CD4-positive, alpha-beta T cell treated with Interleukin-4 for 1 hour (primary cell): Measurements from ENCODE around the gene MUC4.
"Not testable (repeated sequence)": the region's sequence is repeated elsewhere in the genome, so short reads cannot be mapped to it uniquely, and the experiment has no call there.

ENCODE experiments used
- DNase-seq, 2 donors: peaks; one replicate each; pipeline ENCODE4 v3.0.0-alpha.2; 2020 to 2022

Gene MUC4

DNA sequence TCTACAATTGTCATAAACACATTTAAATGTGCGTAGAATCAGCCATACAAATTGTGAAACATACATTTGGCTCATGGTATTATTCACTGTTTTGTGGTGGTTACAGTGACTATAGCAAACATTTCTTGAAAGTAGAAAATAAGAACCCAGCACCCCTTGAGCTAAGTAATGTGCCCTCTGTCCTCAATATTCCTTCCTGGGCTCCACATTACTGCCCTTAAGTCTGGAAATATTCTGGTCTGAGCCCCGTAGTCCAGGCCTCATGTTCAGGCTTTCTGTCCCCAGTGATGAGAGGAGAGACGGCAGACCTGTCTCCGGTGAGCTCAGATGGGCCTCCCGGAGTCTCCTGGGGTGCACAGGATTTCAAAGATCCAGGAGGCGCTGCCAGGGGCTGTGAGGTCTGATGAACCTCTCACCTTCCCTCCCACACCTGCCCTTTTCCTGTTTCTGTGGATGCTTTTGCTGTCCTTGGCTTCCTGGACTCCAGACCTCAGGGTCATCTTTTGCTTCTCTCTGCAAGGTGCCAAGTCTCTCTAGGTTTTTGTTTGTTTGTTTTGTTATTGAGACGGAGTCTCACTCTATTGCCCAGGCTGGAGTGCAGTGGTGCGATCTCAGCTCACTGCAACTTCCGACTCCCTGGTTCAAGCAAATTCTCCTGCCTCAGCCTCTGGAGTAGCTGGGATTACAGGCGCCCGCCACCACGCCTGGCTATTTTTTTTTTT lies 99.8 kb downstream of the MUC4 start:
- DNase-seq, result no peak

GRCh38 chr3:195711091-195711812 lies 100.5 kb downstream of the MUC4 start:
- DNase-seq, result not testable (repeated sequence)

- not testable (repeated sequence) for DNase-seq
Observed at GRCh38 chr3:195710126-195710905, 101.4 kb downstream of the MUC4 start.

DNA sequence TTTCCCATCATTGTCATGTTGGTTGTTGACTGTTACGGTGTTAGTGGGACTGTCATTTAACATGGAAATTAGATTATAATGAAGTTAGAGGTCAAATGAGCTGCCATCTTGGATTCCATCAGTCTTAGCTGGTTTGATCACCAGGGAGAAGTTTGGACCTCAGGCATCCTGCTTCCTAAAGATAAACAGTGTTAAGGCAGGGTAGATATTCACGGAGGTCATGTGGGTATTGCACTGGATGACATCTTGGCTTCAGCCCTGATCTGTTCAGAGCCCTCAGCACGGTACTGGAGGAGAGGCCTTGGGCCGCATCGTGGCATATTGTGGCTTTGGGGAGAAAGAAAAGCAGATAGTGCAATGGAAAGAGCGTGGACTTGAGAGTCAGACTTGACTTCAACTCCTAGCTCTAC lies 102.0 kb downstream of the MUC4 start:
- DNase-seq, result no peak

- DNase-seq, result no peak
Observed at GRCh38 chr3:195708626-195709481, 102.9 kb downstream of the MUC4 start.

- DNase-seq, result no peak
Observed at GRCh38 chr3:195708061-195708460, 103.7 kb downstream of the MUC4 start.

GRCh38 chr3:195705081-195705991 lies 106.4 kb downstream of the MUC4 start:
- DNase-seq, result no peak

DNA sequence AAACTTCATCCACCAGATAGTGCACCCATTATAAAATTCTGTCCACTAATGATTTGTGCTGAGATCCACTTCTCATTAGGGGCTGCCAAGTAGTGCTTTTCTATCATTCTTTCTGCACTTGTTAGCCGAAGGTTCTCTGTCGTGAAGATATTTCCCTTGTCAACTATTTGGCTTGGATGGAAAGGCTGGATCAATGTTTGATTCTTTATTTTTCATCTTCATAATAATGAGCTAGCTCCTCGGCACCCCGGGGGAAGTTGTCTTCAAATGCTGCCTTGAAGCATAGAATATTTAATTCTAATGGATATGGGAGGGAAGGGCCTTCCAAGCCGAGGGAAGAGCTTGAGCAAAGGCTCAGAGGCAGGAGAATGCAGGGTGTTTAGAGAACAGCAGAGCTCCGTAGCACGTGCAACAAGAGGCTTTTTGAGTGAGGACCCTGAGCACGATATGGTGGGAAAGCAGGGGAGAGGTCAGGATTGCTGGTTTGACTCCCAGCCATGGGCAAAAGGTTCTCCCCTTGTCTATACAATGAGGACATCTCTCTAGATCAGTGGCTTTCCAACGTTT lies 107.2 kb downstream of the MUC4 start:
- DNase-seq, result no peak

GRCh38 chr3:195703776-195704175 lies 108.0 kb downstream of the MUC4 start:
- no peak for DNase-seq

DNA sequence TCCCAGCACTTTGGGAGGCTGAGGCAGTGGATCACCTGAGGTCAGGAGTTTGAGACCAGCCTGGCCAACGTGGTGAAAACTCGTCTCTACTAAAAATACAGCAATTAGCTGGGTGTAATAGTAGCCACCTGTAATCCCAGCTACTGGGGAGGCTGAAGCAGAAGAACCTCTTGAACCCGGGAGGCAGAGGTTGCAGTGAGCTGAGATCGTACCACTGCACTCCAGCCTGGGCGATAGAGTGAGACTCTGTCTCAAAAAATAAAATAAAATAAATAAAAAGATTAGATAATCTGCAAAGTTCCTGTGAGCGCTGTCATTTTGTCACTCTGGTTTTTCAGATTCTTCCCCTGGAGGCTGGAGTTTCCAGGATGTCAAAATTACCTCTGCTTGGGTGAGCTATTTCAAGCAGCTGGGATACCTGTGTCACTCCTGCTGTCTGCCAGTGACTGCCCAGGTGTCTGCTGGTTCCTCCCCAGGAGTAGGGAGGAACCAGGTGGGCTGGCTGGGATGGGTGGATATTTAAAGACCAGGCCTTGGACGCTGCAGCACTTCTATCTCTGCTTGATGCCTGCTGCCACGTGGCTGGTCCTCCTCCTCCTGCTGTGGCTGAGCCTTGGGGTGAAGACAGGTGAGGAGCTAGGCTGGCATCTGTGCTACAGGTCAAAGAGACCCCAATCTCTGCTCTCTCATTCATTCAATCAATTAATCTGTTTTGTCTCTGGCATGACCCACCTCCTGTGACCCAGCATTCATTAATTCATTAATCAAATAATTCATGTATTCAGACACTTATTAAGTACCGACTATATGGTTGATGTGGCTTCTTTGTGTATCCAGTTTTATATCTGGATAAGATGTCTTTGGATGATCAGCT lies 110.5 kb downstream of the MUC4 start:
- no peak for DNase-seq

- DNase-seq, result no peak
Observed at GRCh38 chr3:195700319-195700718, 111.4 kb downstream of the MUC4 start.

DNA sequence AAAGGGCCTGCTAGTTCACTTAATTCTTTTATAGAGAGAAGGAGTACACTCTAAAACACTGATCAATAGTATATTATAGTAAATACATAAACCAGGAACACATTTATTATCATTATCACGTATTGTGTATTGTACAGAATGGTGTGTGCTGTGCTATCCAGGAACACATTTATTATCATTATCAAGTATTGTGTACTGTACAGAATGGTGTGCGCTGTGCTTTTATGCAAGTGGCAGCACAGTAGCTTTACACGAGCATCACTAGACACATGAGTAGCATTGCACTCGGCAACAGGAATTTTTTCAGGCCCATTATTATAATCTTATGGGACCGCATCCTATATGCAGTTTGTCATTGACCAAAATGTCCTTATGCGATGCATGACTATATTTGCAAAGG lies 111.9 kb downstream of the MUC4 start:
- no peak for DNase-seq

GRCh38 chr3:195699388-195699771 lies 112.3 kb downstream of the MUC4 start:
- DNase-seq, result no peak

GRCh38 chr3:195698647-195699387 lies 112.9 kb downstream of the MUC4 start:
- DNase-seq, result no peak

DNA sequence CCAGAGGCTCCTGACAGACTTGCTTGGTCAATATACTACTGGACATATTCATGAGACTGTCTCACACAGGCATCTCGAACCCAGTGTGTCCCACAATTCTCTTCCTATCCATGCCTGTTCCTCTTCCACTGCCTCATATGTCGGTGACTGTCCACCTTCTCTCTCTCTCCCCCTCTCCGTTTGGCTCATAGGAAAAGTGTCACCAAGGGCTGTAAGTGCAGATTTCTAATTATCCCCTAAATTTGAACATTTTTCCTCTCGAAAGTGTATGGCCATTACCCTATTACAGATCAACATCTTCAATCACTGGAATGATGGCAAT lies 113.4 kb downstream of the MUC4 start:
- DNase-seq, result no peak

DNA sequence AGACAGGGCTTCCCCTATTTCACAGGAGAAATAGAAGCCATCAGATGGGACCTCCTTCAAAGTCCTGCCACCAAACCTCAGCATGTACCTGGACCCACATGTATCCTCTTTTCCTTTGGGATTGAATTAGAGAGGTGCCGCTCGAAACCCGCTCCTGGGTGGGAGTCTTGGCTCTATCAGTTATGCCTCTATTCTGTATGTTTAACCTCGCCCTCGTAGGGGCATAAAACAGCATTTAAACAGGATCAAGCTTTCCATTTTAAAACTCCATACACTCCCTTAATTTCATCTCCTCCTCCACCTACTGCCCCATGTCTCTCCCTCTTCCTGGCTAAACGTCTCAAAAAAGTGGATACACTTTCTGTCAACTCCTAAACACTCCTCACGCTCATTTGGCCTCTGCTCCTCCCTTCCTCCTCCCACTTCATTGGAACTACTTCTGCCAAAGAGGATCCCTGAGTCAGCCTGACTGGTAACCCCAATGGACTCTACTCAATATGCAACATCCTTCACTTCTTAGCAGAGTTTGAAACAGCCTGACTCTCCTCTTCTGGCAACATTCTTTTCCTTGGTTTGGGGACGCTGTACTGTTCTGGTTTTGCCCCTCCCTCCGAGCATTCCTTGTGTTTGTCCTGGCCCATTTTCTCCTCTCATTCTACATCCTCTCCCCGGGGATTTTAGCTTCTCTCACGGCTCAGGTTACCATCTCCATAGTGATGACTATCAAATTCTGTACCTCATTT lies 114.0 kb downstream of the MUC4 start:
- no peak for DNase-seq
